Measurements from ENCODE around the gene PPM1E. TPM values are rescaled to one million over a fixed set of nuclear protein-coding genes. Genes with fewer than 3 reads are reported as not detected.
"Not testable (repeated sequence)": the region's sequence is repeated elsewhere in the genome, so short reads cannot be mapped to it uniquely, and the experiment has no call there.

The PPM1E gene
- total RNA-seq, 4 donors from 2014 or later = under 0.01 to 0.42 TPM; not detected in 2

DNA sequence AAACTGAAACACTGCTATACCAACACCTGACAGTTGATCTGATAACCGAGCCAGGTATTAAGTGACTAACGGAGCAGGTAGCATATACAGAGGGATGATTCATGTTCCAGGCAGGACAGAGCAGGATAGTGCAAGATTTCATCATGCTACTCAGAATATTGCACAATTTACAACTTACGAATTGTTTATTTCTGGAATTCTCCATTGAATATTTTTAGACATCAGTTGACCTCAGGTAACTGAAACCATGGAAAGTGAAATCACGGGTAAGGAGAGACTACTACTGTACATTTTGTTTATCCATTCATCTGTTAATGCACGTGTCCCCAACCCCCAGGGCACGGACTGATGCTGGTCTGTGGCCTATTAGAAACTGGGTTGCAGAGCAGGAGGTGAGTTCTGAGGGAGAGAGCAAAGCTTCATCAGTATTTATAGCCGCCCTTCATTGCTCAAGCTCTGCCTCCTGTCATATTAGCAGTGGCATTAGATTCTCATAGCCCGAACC lies 14.5 kb upstream of the PPM1E start:
- H3K27me3 ChIP-seq = no peaks in the 10 kb centered on the region
- WGBS, 2 donors = 88 to 89% methylated on average over 8 of the region's 8 CpGs

DNA sequence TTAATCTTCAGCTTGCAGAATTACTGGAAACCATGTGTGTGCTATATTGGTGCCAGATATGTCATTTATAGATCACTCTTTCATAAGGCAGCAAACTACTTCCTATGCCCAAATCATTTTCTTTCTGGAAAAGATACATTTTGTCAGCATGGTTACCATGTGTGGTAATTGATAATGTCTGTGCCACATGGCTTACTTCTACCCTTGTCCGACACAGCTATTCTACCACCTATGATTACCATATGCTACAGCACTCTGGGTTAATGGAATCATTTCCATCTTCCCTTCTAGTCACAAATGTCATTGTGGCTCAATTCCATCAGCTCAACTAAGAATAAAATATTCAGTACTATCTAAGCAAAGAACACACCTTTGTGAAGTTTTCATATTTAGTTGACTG lies 8.0 kb upstream of the PPM1E start:
- H3K4me1 ChIP-seq = no peaks in the 10 kb centered on the region
- H3K4me3 ChIP-seq = no peak overlapping the region
- no peaks in the 10 kb centered on the region for H3K36me3 ChIP-seq
- no peaks in the 10 kb centered on the region for H3K9me3 ChIP-seq
- H3K27me3 ChIP-seq = no peaks in the 10 kb centered on the region
- no peak for DNase-seq (ENCODE audit: low spot score in 2 of 2)
- TF ChIP-seq POLR2A (IDR thresholded peaks at IDR 0.05) (no peak), EP300 (IDR thresholded peaks at IDR 0.05) (no peak)
- TF ChIP-seq, protein P1, sequence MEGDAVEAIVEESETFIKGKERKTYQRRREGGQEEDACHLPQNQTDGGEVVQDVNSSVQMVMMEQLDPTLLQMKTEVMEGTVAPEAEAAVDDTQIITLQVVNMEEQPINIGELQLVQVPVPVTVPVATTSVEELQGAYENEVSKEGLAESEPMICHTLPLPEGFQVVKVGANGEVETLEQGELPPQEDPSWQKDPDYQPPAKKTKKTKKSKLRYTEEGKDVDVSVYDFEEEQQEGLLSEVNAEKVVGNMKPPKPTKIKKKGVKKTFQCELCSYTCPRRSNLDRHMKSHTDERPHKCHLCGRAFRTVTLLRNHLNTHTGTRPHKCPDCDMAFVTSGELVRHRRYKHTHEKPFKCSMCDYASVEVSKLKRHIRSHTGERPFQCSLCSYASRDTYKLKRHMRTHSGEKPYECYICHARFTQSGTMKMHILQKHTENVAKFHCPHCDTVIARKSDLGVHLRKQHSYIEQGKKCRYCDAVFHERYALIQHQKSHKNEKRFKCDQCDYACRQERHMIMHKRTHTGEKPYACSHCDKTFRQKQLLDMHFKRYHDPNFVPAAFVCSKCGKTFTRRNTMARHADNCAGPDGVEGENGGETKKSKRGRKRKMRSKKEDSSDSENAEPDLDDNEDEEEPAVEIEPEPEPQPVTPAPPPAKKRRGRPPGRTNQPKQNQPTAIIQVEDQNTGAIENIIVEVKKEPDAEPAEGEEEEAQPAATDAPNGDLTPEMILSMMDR (IDR thresholded peaks at IDR 0.05) = no peak
- 74 to 85% methylated on average over 1 of the region's 1 CpG for WGBS, 2 donors
- H3K27ac ChIP-seq = no peak overlapping the region

More for the DNA sequence above, 14.5 kb upstream of the PPM1E start:
- H3K27ac ChIP-seq = no peak overlapping the region
- no peaks in the 10 kb centered on the region for H3K9me3 ChIP-seq
- peaks cover 0 to under 1% (median 0%) of the 10 kb centered on the region in 3 donors for H3K36me3 ChIP-seq
- no peaks in the 10 kb centered on the region for H3K4me1 ChIP-seq
- DNase-seq (ENCODE audit: low spot score in 2 of 2) = no peak
- TF ChIP-seq, protein P1 (IDR thresholded peaks at IDR 0.05) = no peak
- TF ChIP-seq EP300 (IDR thresholded peaks at IDR 0.05) = no peak
- no peak for TF ChIP-seq POLR2A (IDR thresholded peaks at IDR 0.05)
- H3K4me3 ChIP-seq = no peak overlapping the region

DNA sequence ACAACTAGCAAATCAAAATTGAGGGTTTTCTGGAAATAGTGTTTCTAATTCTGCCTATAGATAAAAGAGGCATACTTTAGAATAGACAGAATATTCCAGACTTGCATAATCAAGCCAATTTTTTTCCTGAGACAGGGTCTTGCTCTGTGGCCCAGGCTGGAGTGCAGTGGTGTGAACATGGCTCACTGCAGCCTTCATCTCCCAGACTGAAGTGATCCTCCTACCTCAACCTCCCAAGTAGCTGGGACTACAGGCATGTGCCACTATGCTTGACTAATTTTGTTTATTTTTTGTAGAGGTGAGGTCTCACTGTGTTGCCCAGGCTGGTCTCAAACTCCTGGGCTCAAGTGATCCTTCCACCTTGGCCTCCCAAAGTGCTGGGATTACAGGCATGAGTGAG lies 6.0 kb upstream of the PPM1E start:
- DNase-seq (ENCODE audit: low spot score in 2 of 2); H3K27me3 ChIP-seq; H3K27ac ChIP-seq; H3K4me3 ChIP-seq; H3K4me1 ChIP-seq; H3K9me3 ChIP-seq; H3K36me3 ChIP-seq: not testable (repeated sequence)

DNA sequence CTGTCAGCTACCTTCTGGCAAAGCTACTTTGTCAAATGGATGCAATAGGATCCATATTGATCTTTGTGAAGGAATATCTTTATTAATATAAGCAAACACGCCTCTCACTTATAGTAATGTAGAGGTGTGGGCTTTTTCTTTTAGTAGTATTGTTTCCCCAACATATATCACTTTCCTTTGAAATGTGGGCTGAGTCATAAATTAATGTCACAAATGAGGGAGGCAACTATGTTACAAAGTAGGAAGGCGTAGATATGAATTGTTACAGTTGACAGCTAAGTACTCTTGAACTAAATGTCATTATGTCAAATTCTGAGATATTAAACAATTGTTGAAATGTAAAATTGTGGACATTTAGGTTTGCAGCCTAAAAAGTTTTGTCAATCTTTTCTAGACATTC lies 2.6 kb upstream of the PPM1E start:
- peaks cover 0 to 32% of the 10 kb centered on the region in 2 donors for H3K27me3 ChIP-seq
- peaks cover 0 to 22% (median 8%) of the 10 kb centered on the region in 4 donors for H3K4me1 ChIP-seq
- no peak for DNase-seq (ENCODE audit: low spot score in 2 of 2)
- no peak overlapping the region for H3K4me3 ChIP-seq
- no peak overlapping the region for H3K27ac ChIP-seq
- no peaks in the 10 kb centered on the region for H3K36me3 ChIP-seq
- TF ChIP-seq POLR2A (IDR thresholded peaks at IDR 0.05) = no peak
- TF ChIP-seq, protein P1 (IDR thresholded peaks at IDR 0.05) = no peak
- TF ChIP-seq EP300 (IDR thresholded peaks at IDR 0.05) = no peak
- no peaks in the 10 kb centered on the region for H3K9me3 ChIP-seq
- WGBS, 2 donors = 72 to 75% methylated on average over 2 of the region's 2 CpGs

DNA sequence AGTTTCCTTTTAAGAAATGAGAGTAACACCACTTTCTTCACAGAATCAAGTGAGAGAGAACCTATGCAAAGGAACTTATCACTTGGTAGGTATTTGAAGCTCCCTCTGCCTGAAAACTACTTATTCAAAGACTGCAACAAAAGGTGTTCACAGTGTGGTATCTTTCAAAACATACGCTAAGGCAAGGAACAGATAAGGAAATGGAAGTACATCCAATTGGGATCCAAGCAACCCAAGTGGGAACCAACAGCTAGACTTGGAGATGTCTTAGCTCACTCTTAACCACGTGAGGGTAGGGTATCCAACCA lies 431 bp upstream of the PPM1E start:
- Histone ChIP-seq H3K4me1 (peaks cover 0 to 22% (median 8%) of the 10 kb centered on the region in 4 donors), H3K27ac (no peak overlapping the region), H3K36me3 (no peaks in the 10 kb centered on the region), H3K9me3 (no peaks in the 10 kb centered on the region), H3K4me3 (peak overlapping the region in 1 of 4 donors; percentile 57), H3K27me3 (peaks cover 0 to 51% of the 10 kb centered on the region in 2 donors)
- TF ChIP-seq POLR2A (IDR thresholded peaks at IDR 0.05) (no peak), EP300 (IDR thresholded peaks at IDR 0.05) (no peak)
- TF ChIP-seq, protein P1 (IDR thresholded peaks at IDR 0.05) = no peak
- 29 to 35% methylated on average over 2 of the region's 2 CpGs for WGBS, 2 donors
- DNase-seq (ENCODE audit: low spot score in 2 of 2) = no peak
